AG04450 (cell line): ENCODE results near the gene TNRC6B. TPM values are rescaled to one million over a fixed set of nuclear protein-coding genes. Genes with fewer than 3 reads are reported as not detected.
"Not testable (repeated sequence)": the region's sequence is repeated elsewhere in the genome, so short reads cannot be mapped to it uniquely, and the experiment has no call there.

Experiments used
- CTCF ChIA-PET: fragments of 300-600, 350-600 bp; formaldehyde crosslinking; extraction: SDS; loops from one replicate; lab custom pipeline; 2022; ENCODE audit warnings: antibody characterized with exemption, inconsistent platforms; lab: Charles Lee
- POLR2A ChIA-PET: fragments of 350-600 bp; formaldehyde crosslinking; extraction: SDS; loops from one replicate; lab custom pipeline; 2021; ENCODE audit warnings: antibody characterized with exemption, inconsistent platforms; lab: Yijun Ruan, JAX
- DNase-seq: peaks from one replicate; pipeline ENCODE4 v3.0.0-alpha.2; 2011; ENCODE audit warnings: low read depth, low spot score
- H3K27ac ChIP-seq: one replicate; pipeline ENCODE4 v1.5.1; 2012; ENCODE audit warnings: low read depth, low read length, control low read depth
- H3K27me3 ChIP-seq: one replicate; pipeline ENCODE4 v1.6.0; 2012; ENCODE audit warnings: low read length; ENCODE audit not compliant: control insufficient read depth, insufficient read depth
- H3K4me3 ChIP-seq: 2 replicates; pipeline ENCODE4 v1.5.1; 2011; ENCODE audit warnings: mild to moderate bottlenecking, low read depth, low read length, control low read depth
- H3K9me3 ChIP-seq: 2 replicates; pipeline ENCODE4 v1.5.1; 2012; ENCODE audit warnings: low read length; ENCODE audit not compliant: control insufficient read depth, insufficient read depth
- polyA plus RNA-seq: library from polyadenylated mRNA; depleted of rRNA; stranded (reverse); fragments of >200 nt; gene quantifications from 2 replicates; pipeline ENCODE4 v1.2.3, GENCODE V29; 2011
- TF ChIP-seq, protein P1 (sequence below): IDR thresholded peaks from 2 replicates; pipeline ENCODE4 v1.5.1; 2011; ENCODE audit warnings: low read depth, low read length, control low read depth, inconsistent platforms

The TNRC6B gene
- polyA plus RNA-seq, 1 experiment = 6.6 TPM

DNA sequence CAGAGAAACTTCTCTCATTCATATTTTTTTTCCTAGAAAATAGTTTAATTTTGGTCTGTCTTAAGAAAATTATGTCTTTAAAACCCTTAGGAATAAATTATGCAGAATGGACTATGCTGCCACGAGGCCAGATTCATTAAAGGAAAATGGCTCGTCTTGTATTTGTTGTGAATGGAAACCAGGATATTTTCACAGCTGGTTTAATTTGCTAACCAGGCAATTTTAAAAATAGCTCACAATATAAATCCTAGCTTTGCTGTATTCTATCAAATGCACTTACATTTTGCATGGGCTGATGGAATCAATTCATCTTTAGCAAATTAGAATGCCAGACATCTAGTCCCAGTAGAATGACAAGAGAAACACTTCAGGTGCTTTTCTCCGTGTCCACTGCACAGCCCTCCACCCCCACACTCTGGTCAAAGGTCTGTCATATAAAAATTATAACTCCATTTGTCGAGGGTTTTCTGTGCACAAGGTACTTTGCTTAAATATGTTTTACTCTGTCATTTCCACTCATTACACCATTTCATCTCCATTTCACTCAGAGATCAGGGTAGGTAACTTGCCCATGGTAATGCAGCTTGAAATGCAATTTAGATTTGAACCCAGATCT, 20.3 kb upstream of the TNRC6B start:
- DNase-seq = no peak
- H3K9me3 ChIP-seq = no peaks in the 10 kb centered on the region
- ChIA-PET CTCF (no interaction called here), POLR2A (interaction anchor here (0.9 kb wide), 1 partner anchor 20 kb away, joined by 3 read pairs; the partner anchor contains the start of gene TNRC6B)
- TF ChIP-seq, protein P1, sequence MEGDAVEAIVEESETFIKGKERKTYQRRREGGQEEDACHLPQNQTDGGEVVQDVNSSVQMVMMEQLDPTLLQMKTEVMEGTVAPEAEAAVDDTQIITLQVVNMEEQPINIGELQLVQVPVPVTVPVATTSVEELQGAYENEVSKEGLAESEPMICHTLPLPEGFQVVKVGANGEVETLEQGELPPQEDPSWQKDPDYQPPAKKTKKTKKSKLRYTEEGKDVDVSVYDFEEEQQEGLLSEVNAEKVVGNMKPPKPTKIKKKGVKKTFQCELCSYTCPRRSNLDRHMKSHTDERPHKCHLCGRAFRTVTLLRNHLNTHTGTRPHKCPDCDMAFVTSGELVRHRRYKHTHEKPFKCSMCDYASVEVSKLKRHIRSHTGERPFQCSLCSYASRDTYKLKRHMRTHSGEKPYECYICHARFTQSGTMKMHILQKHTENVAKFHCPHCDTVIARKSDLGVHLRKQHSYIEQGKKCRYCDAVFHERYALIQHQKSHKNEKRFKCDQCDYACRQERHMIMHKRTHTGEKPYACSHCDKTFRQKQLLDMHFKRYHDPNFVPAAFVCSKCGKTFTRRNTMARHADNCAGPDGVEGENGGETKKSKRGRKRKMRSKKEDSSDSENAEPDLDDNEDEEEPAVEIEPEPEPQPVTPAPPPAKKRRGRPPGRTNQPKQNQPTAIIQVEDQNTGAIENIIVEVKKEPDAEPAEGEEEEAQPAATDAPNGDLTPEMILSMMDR = no peak
- no peak overlapping the region for H3K27ac ChIP-seq
- H3K4me3 ChIP-seq = no peak overlapping the region
- no peaks in the 10 kb centered on the region for H3K27me3 ChIP-seq

DNA sequence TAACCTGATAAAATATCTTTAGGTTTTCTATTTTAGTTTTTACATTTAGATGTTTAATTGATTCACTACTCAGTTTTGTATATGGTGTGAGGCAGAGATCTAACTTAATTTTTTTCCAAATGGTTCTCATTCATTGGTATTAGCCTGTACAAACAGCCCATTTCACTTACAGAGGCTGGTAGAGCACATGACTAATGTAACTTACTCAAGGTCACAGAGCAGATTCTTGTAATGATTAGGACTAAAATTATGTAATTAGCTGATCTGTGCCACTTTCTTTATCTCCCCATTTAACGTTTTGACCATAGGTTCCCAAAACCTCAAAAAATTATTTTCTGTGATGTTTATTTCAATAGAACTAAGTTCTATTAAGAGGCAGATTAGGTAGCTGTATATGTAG, 16.5 kb upstream of the TNRC6B start:
- CTCF ChIA-PET = no interaction called here
- no peaks in the 10 kb centered on the region for H3K27me3 ChIP-seq
- POLR2A ChIA-PET = no interaction called here
- H3K27ac ChIP-seq = no peak overlapping the region
- TF ChIP-seq, protein P1 = no peak
- no peak overlapping the region for H3K4me3 ChIP-seq
- no peak for DNase-seq
- H3K9me3 ChIP-seq = no peaks in the 10 kb centered on the region; the same call in 1 of the 2 replicates

DNA sequence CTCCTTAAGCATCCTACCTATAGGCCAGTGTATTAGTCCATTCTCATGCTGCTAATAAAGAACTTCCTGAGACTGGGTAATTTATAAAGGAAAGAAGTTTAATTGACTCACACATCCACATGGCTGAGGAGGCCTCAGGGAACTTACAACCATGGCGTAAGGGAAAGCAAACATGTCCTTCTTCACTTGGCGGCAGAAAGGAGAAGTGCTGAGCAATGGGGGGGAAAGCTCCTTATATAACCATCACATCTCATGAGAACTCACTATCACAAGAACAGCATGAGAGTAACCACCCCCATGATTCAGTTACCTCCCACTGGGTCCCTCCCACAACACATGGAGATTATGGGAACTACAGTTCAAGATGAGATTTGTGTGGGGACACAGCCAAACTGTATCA, 12.2 kb upstream of the TNRC6B start:
- H3K9me3 ChIP-seq, H3K4me3 ChIP-seq, H3K27me3 ChIP-seq, CTCF ChIA-PET, DNase-seq, H3K27ac ChIP-seq, POLR2A ChIA-PET: not testable (repeated sequence)

DNA sequence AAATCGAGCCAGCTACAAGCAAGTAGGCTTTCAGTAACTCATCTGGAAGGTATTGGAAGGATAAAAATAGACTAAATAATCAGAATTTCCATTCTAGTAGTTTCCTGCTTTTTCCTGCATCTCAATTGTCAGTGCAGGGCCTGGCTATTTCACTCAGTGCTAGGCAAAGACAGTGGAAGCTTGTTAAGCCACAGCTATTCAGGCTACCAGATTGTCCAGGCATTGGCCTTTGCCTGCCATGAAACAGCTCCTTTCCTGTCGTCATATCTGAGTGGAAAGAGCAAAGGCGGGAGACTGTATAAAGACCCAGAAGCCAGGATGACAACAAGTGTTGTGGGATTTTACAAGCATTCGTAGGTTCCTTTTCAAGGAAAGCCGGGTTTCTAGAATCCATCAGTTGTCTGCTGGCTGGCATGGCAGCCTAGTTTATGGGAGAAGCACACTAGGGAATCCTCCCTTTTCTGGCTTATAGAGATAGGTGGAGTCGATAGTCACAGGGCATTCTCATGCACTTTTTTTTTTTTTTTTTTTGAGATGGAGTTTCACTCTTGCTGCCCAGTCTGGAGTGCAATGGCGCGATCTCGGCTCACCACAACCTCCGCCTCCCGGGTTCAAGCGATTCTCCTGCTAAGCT, 2.0 kb upstream of the TNRC6B start:
- H3K27ac ChIP-seq = no peak overlapping the region
- DNase-seq = no peak
- H3K27me3 ChIP-seq = no peaks in the 10 kb centered on the region
- CTCF ChIA-PET = no interaction called here
- POLR2A ChIA-PET = no interaction called here
- H3K4me3 ChIP-seq = no peak overlapping the region
- no peaks in the 10 kb centered on the region for H3K9me3 ChIP-seq
- TF ChIP-seq, protein P1 = no peak

DNA sequence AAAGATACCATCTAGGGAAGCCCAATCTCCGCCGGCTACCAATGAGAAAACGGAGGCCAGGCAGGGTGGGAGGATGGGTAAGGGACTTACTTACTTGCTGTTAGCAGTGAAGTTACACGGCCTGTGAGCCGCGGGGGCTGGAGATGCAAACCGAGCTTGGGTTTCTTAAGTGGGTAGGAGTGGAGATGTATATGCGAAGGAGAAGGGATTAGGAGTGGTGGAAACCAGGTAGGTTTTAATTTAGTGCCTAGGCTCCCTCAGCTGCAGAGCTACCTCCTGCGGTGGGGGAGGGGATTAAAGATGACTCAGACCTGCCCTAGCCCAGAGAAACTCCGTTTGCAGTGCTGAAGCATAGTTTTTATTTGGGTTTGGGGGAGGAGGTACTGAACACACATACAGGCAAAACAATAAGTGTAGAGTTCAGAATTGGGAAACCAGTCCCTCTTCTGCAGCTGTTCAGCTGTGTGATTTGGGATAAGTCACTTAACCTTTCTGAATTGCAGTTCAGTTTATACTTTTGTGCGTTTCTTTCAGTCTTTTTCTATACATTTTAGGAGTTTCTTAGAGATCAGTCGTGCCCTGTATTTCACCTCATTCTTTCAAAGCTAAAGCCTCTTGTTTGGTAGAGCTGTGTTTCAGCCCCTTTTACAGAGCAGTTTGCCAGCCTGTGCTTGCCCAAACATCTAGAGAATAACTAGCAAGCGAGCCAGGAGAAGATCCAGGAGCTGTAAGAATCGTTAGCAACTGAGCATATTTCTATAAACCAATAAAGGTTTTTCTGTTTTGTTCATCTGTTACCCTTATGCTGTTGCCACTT, 596 bp upstream of the TNRC6B start:
- ChIA-PET CTCF (interaction anchor here (0.5 to 0.7 kb wide), 2 partner anchors 193 to 648 kb away, joined by 3 read pairs; no protein-coding TSS in a partner anchor), POLR2A (interaction anchor here (0.6 to 1.7 kb wide), 13 partner anchors 17 to 652 kb away, joined by 3 to 19 read pairs (median 3); no protein-coding TSS in a partner anchor)
- H3K4me3 ChIP-seq = peak overlapping the region; percentile 53
- H3K27ac ChIP-seq = peak overlapping the region; percentile 42
- H3K27me3 ChIP-seq = no peaks in the 10 kb centered on the region
- H3K9me3 ChIP-seq = no peaks in the 10 kb centered on the region
- DNase-seq = no peak
- TF ChIP-seq, protein P1 = no peak
